ENCODE measurements around the gene P2RX6. TPM values are rescaled to one million over a fixed set of nuclear protein-coding genes. Genes with fewer than 3 reads are reported as not detected.
"Not testable (repeated sequence)": the region's sequence is repeated elsewhere in the genome, so short reads cannot be mapped to it uniquely, and the experiment has no call there.

P2RX6 gene
- total RNA-seq, 6 experiments from 2014 or later, result 0.09 to 1.4 (median 0.42) TPM; not detected in 1

- H3K27me3 ChIP-seq, result no peaks in the 10 kb centered on the region
- H3K27ac ChIP-seq, result no peak overlapping the region
- ATAC-seq (no peak), DNase-seq (no peak)
- H3K4me3 ChIP-seq, result no peak overlapping the region
- TF ChIP-seq POLR2A (IDR thresholded peaks at IDR 0.05) (no peak), CTCF (IDR thresholded peaks at IDR 0.05) (no peak)
- H3K4me1 ChIP-seq, result no peaks in the 10 kb centered on the region
- intact Hi-C loops (cut with DNase I), result no loop called here
- no peaks in the 10 kb centered on the region for H3K36me3 ChIP-seq
- H3K9me3 ChIP-seq, result no peaks in the 10 kb centered on the region
- 79% methylated on average over 8 of the region's 12 CpGs for WGBS (ENCODE audit: insufficient coverage, low coverage, low lambda C conversion rate, missing lambda C conversion rate)
These were observed 18.1 kb downstream of the P2RX6 start for GRCh38 chr22:21032868-21033688.

GRCh38 chr22:21033895-21034294 lies 18.9 kb downstream of the P2RX6 start:
- no peak for TF ChIP-seq POLR2A (IDR thresholded peaks at IDR 0.05)
- no peak for TF ChIP-seq CTCF (IDR thresholded peaks at IDR 0.05)
- no peak overlapping the region for H3K27ac ChIP-seq
- WGBS (ENCODE audit: insufficient coverage, low coverage, low lambda C conversion rate, missing lambda C conversion rate), result 87% methylated on average over 3 of the region's 3 CpGs
- DNase-seq (no peak), ATAC-seq (no peak)
- no peaks in the 10 kb centered on the region for H3K4me1 ChIP-seq
- intact Hi-C loops (cut with DNase I), result no loop called here
- H3K36me3 ChIP-seq, result no peaks in the 10 kb centered on the region
- no peak overlapping the region for H3K4me3 ChIP-seq
- H3K27me3 ChIP-seq, result no peaks in the 10 kb centered on the region
- H3K9me3 ChIP-seq, result no peaks in the 10 kb centered on the region

- WGBS (ENCODE audit: insufficient coverage, low coverage, low lambda C conversion rate, missing lambda C conversion rate), result 78% methylated on average over 3 of the region's 3 CpGs
- H3K4me1 ChIP-seq, result no peaks in the 10 kb centered on the region
- TF ChIP-seq POLR2A (IDR thresholded peaks at IDR 0.05) (no peak), CTCF (IDR thresholded peaks at IDR 0.05) (no peak)
- ATAC-seq, result no peak
- H3K27me3 ChIP-seq, result no peaks in the 10 kb centered on the region
- no peak overlapping the region for H3K27ac ChIP-seq
- no peaks in the 10 kb centered on the region for H3K36me3 ChIP-seq
- H3K4me3 ChIP-seq, result no peak overlapping the region
- intact Hi-C loops (cut with DNase I), result no loop called here
- no peaks in the 10 kb centered on the region for H3K9me3 ChIP-seq
- no peak for DNase-seq
These were observed 20.0 kb downstream of the P2RX6 start for GRCh38 chr22:21034989-21035388.

- H3K4me1 ChIP-seq, result no peaks in the 10 kb centered on the region
These were observed 23.4 kb downstream of the P2RX6 start for GRCh38 chr22:21038405-21038804.

GRCh38 chr22:21039158-21039557 lies 24.2 kb downstream of the P2RX6 start:
- H3K36me3 ChIP-seq; H3K9me3 ChIP-seq; DNase-seq; ATAC-seq; H3K4me3 ChIP-seq; H3K27me3 ChIP-seq; H3K27ac ChIP-seq; intact Hi-C loops (cut with DNase I); H3K4me1 ChIP-seq: not testable (repeated sequence)
- WGBS (ENCODE audit: insufficient coverage, low coverage, low lambda C conversion rate, missing lambda C conversion rate), result 66% methylated on average over 3 of the region's 5 CpGs

More at GRCh38 chr22:21038405-21038804, 23.4 kb downstream of the P2RX6 start:
- intact Hi-C loops (cut with DNase I), result no loop called here
- no peak for TF ChIP-seq CTCF (IDR thresholded peaks at IDR 0.05)
- TF ChIP-seq POLR2A (IDR thresholded peaks at IDR 0.05), result no peak
- Histone ChIP-seq H3K27me3 (no peaks in the 10 kb centered on the region), H3K27ac (no peak overlapping the region), H3K4me3 (no peak overlapping the region), H3K36me3 (no peaks in the 10 kb centered on the region), H3K9me3 (no peaks in the 10 kb centered on the region)
- peak in 1 of 4 donors; percentile 16 for ATAC-seq
- WGBS (ENCODE audit: insufficient coverage, low coverage, low lambda C conversion rate, missing lambda C conversion rate), result 33% methylated on average over 1 of the region's 2 CpGs
- DNase-seq, result no peak

Data from right lobe of liver (tissue), 6 donors.